ENCODE measurements around the gene GPR152. TPM values are rescaled to one million over a fixed set of nuclear protein-coding genes. Genes with fewer than 3 reads are reported as not detected.
"Not testable (repeated sequence)": the region's sequence is repeated elsewhere in the genome, so short reads cannot be mapped to it uniquely, and the experiment has no call there.

Gene GPR152
- total and polyA plus RNA-seq, 7 experiments from 2014 or later = 1.4 to 1.5 TPM; not detected in 5

GRCh38 chr11:67468056-67468455, 15.5 kb upstream of the GPR152 start:
- Mint-ChIP-seq H3K27me3 (peaks cover 0 to 3% (median 0%) of the 10 kb centered on the region in 5 donors), H3K4me3 (peak overlapping the region; percentile 87 to 95 (median 90)), H3K9me3 (no peaks in the 10 kb centered on the region), H3K36me3 (peaks cover 0 to 9% (median 0%) of the 10 kb centered on the region in 5 donors), H3K27ac (peak overlapping the region; percentile 77 to 97 (median 88)), H3K4me1 (peaks cover 23 to 44% (median 29%) of the 10 kb centered on the region in 7 donors)
- no peaks in the 10 kb centered on the region for H3K9me3 ChIP-seq (ENCODE audit: control insufficient read depth in 2 of 3, low read length in 3 of 3)
- H3K4me3 ChIP-seq (ENCODE audit: low read length) = peak overlapping the region; percentile 74
- H3K4me1 ChIP-seq (ENCODE audit: control insufficient read depth in 2 of 2, insufficient read depth in 2 of 2, low read length in 2 of 2) = peaks cover 20 to 42% of the 10 kb centered on the region in 2 donors
- H3K36me3 ChIP-seq (ENCODE audit: control insufficient read depth in 2 of 3, insufficient read depth in 3 of 3, low read length in 3 of 3) = peaks cover 0 to 4% (median 0%) of the 10 kb centered on the region in 3 experiments
- DNase-seq (no peak), ATAC-seq (no peak)
- no peaks in the 10 kb centered on the region for H3K27me3 ChIP-seq (ENCODE audit: control insufficient read depth in 2 of 2, insufficient read depth in 2 of 2, low read length in 2 of 2)
- ChIA-PET POLR2A (interaction anchor here (0.6 to 18.3 kb wide), 21 partner anchors 9 to 228 kb away, joined by 3 to 230 read pairs (median 11); partner anchors contain the start of genes AIP, CABP4, CARNS1 and CORO1B), CTCF (interaction anchor here (0.8 to 2.8 kb wide), 9 partner anchors 14 to 66 kb away, joined by 3 to 11 read pairs (median 6); partner anchors contain the start of genes AIP, PPP1CA, PTPRCAP and TBC1D10C)
- intact Hi-C loops (cut with micrococcal nuclease) = no loop called here
- H3K27ac ChIP-seq (ENCODE audit: low read depth, low read length) = peak overlapping the region; percentile 94

GRCh38 chr11:67466962-67467771, 14.6 kb upstream of the GPR152 start:
- Histone ChIP-seq H3K27ac (ENCODE audit: low read depth, low read length) (peak overlapping the region; percentile 94), H3K27me3 (ENCODE audit: control insufficient read depth in 2 of 2, insufficient read depth in 2 of 2, low read length in 2 of 2) (no peaks in the 10 kb centered on the region), H3K9me3 (ENCODE audit: control insufficient read depth in 2 of 3, low read length in 3 of 3) (no peaks in the 10 kb centered on the region), H3K4me3 (ENCODE audit: low read length) (no peak overlapping the region), H3K36me3 (ENCODE audit: control insufficient read depth in 2 of 3, insufficient read depth in 3 of 3, low read length in 3 of 3) (peaks cover 0 to 4% (median 0%) of the 10 kb centered on the region in 3 experiments), H3K4me1 (ENCODE audit: control insufficient read depth in 2 of 2, insufficient read depth in 2 of 2, low read length in 2 of 2) (peaks cover 20 to 42% of the 10 kb centered on the region in 2 donors)
- POLR2A ChIA-PET = interaction anchor here (0.6 to 18.3 kb wide), 14 partner anchors 11 to 227 kb away, joined by 3 to 230 read pairs (median 33); partner anchors contain the start of genes AIP, CARNS1, CORO1B and GPR152
- intact Hi-C loops (cut with micrococcal nuclease) = no loop called here
- CTCF ChIA-PET = interaction anchor here (1.5 to 2.8 kb wide), 3 partner anchors 17 to 66 kb away, joined by 6 to 11 read pairs (median 8); partner anchors contain the start of genes PPP1CA and PTPRCAP
- H3K27ac Mint-ChIP-seq = peak overlapping the region in 8 of 9 donors; percentile 77 to 97 (median 89)
- no peaks in the 10 kb centered on the region for H3K27me3 Mint-ChIP-seq
- peaks cover 23 to 44% (median 29%) of the 10 kb centered on the region in 7 donors for H3K4me1 Mint-ChIP-seq
- no peaks in the 10 kb centered on the region for H3K9me3 Mint-ChIP-seq
- peaks cover 0 to 9% (median 0%) of the 10 kb centered on the region in 5 donors for H3K36me3 Mint-ChIP-seq
- peak overlapping the region; percentile 52 to 95 (median 90) for H3K4me3 Mint-ChIP-seq
- no peak for DNase-seq
- no peak for ATAC-seq

- peaks cover 0 to 9% (median 0%) of the 10 kb centered on the region in 5 donors for H3K36me3 Mint-ChIP-seq
- ChIA-PET CTCF (interaction anchor here (0.9 to 1.9 kb wide), 2 partner anchors 29 to 49 kb away, joined by 5 to 7 read pairs; partner anchors contain the start of gene PTPRCAP), POLR2A (interaction anchor here (0.7 to 18.3 kb wide), 12 partner anchors 10 to 1994 kb away, joined by 3 to 230 read pairs (median 56); partner anchors contain the start of genes AIP, CABP4, CARNS1 and CORO1B)
- H3K27ac Mint-ChIP-seq = peak overlapping the region in 7 of 9 donors; percentile 20 to 96 (median 73)
- Histone ChIP-seq H3K27ac (ENCODE audit: low read depth, low read length) (peak overlapping the region; percentile 94), H3K4me3 (ENCODE audit: low read length) (no peak overlapping the region), H3K27me3 (ENCODE audit: control insufficient read depth in 2 of 2, insufficient read depth in 2 of 2, low read length in 2 of 2) (no peaks in the 10 kb centered on the region), H3K36me3 (ENCODE audit: control insufficient read depth in 2 of 3, insufficient read depth in 3 of 3, low read length in 3 of 3) (peaks cover 0 to 4% (median 0%) of the 10 kb centered on the region in 3 experiments), H3K9me3 (ENCODE audit: control insufficient read depth in 2 of 3, low read length in 3 of 3) (no peaks in the 10 kb centered on the region), H3K4me1 (ENCODE audit: control insufficient read depth in 2 of 2, insufficient read depth in 2 of 2, low read length in 2 of 2) (peaks cover 20 to 42% of the 10 kb centered on the region in 2 donors)
- DNase-seq (no peak), ATAC-seq (no peak)
- H3K4me3 Mint-ChIP-seq = peak overlapping the region in 8 of 10 donors; percentile 19 to 95 (median 44)
- H3K9me3 Mint-ChIP-seq = no peaks in the 10 kb centered on the region
- no peaks in the 10 kb centered on the region for H3K27me3 Mint-ChIP-seq
- peaks cover 23 to 44% (median 29%) of the 10 kb centered on the region in 7 donors for H3K4me1 Mint-ChIP-seq
- intact Hi-C loops (cut with micrococcal nuclease) = no loop called here
Observed at GRCh38 chr11:67466367-67466766, 13.8 kb upstream of the GPR152 start.

GRCh38 chr11:67465530-67465929, 13.0 kb upstream of the GPR152 start:
- not testable (repeated sequence) for ATAC-seq; H3K27me3 ChIP-seq (ENCODE audit: control insufficient read depth in 2 of 2, insufficient read depth in 2 of 2, low read length in 2 of 2); H3K9me3 Mint-ChIP-seq; H3K27me3 Mint-ChIP-seq; H3K9me3 ChIP-seq (ENCODE audit: control insufficient read depth in 2 of 3, low read length in 3 of 3); H3K36me3 Mint-ChIP-seq; DNase-seq; H3K36me3 ChIP-seq (ENCODE audit: control insufficient read depth in 2 of 3, insufficient read depth in 3 of 3, low read length in 3 of 3)
- peak overlapping the region; percentile 66 for H3K4me3 ChIP-seq (ENCODE audit: low read length)
- ChIA-PET CTCF (interaction anchor here (0.7 to 1.9 kb wide), 6 partner anchors 17 to 114 kb away, joined by 3 to 7 read pairs (median 4); partner anchors contain the start of gene PTPRCAP), POLR2A (interaction anchor here (0.7 to 18.3 kb wide), 16 partner anchors 9 to 1993 kb away, joined by 3 to 230 read pairs (median 10); partner anchors contain the start of genes AIP, CABP4, CARNS1 and CORO1B)
- H3K4me1 Mint-ChIP-seq = peaks cover 23 to 44% (median 29%) of the 10 kb centered on the region in 7 donors
- H3K27ac ChIP-seq (ENCODE audit: low read depth, low read length) = peak overlapping the region; percentile 96
- H3K4me1 ChIP-seq (ENCODE audit: control insufficient read depth in 2 of 2, insufficient read depth in 2 of 2, low read length in 2 of 2) = peaks cover 20 to 42% of the 10 kb centered on the region in 2 donors
- peak overlapping the region; percentile 82 to 97 (median 93) for H3K27ac Mint-ChIP-seq
- H3K4me3 Mint-ChIP-seq = peak overlapping the region; percentile 75 to 94 (median 87)
- intact Hi-C loops (cut with micrococcal nuclease) = loop anchor here in 1 of 2 donors (2.0 kb wide), 1 partner anchor 19 kb away; no protein-coding TSS in a partner anchor

- peaks cover 23 to 44% (median 29%) of the 10 kb centered on the region in 7 donors for H3K4me1 Mint-ChIP-seq
- intact Hi-C loops (cut with micrococcal nuclease) = loop anchor here in 1 of 2 donors (2.0 kb wide), 1 partner anchor 18 kb away; no protein-coding TSS in a partner anchor
- ATAC-seq (no peak), DNase-seq (no peak)
- H3K27ac Mint-ChIP-seq = peak overlapping the region; percentile 82 to 97 (median 93)
- Histone ChIP-seq H3K4me1 (ENCODE audit: control insufficient read depth in 2 of 2, insufficient read depth in 2 of 2, low read length in 2 of 2) (peaks cover 20 to 42% of the 10 kb centered on the region in 2 donors), H3K36me3 (ENCODE audit: control insufficient read depth in 2 of 3, insufficient read depth in 3 of 3, low read length in 3 of 3) (peaks cover 0 to 4% (median 0%) of the 10 kb centered on the region in 3 experiments), H3K27me3 (ENCODE audit: control insufficient read depth in 2 of 2, insufficient read depth in 2 of 2, low read length in 2 of 2) (no peaks in the 10 kb centered on the region), H3K27ac (ENCODE audit: low read depth, low read length) (peak overlapping the region; percentile 96), H3K9me3 (ENCODE audit: control insufficient read depth in 2 of 3, low read length in 3 of 3) (no peaks in the 10 kb centered on the region), H3K4me3 (ENCODE audit: low read length) (peak overlapping the region; percentile 66)
- CTCF ChIA-PET = interaction anchor here (0.7 to 1.9 kb wide), 5 partner anchors 17 to 114 kb away, joined by 3 to 7 read pairs (median 4); no protein-coding TSS in a partner anchor
- H3K27me3 Mint-ChIP-seq = peaks cover 0 to 2% (median 0%) of the 10 kb centered on the region in 5 donors
- H3K36me3 Mint-ChIP-seq = peaks cover 0 to 9% (median 0%) of the 10 kb centered on the region in 5 donors
- peak overlapping the region; percentile 75 to 94 (median 87) for H3K4me3 Mint-ChIP-seq
- H3K9me3 Mint-ChIP-seq = no peaks in the 10 kb centered on the region
- POLR2A ChIA-PET = interaction anchor here (0.7 to 18.3 kb wide), 15 partner anchors 9 to 198 kb away, joined by 3 to 230 read pairs (median 12); partner anchors contain the start of genes AIP, CABP4, CARNS1 and CDK2AP2
Observed at GRCh38 chr11:67465189-67465510, 12.6 kb upstream of the GPR152 start.
